NCI-H2196 (cell line): Measurements from ENCODE around the gene ANK3.

ENCODE experiments used
- DNase-seq: peaks from one replicate; lab custom pipeline; 2025; ENCODE audit not compliant: unreplicated experiment; lab: John Stamatoyannopoulos, UW

Gene ANK3

GRCh38 chr10:60414111-60414510 lies 24.4 kb upstream of the ANK3 start:
- no peak for DNase-seq

GRCh38 chr10:60413306-60414012 lies 23.8 kb upstream of the ANK3 start:
- no peak for DNase-seq

- no peak for DNase-seq
These were observed 21.3 kb upstream of the ANK3 start for GRCh38 chr10:60410970-60411369.

GRCh38 chr10:60409202-60409601 lies 19.5 kb upstream of the ANK3 start:
- no peak for DNase-seq

- DNase-seq, result no peak
These were observed 16.5 kb upstream of the ANK3 start for GRCh38 chr10:60406182-60406581.

GRCh38 chr10:60405172-60405571 lies 15.5 kb upstream of the ANK3 start:
- DNase-seq, result no peak

- no peak for DNase-seq
These were observed 13.6 kb upstream of the ANK3 start for GRCh38 chr10:60403168-60403873.

- DNase-seq, result no peak
These were observed 10.7 kb upstream of the ANK3 start for GRCh38 chr10:60400366-60400765.

GRCh38 chr10:60399328-60399727 lies 9.7 kb upstream of the ANK3 start:
- peak; percentile 8 for DNase-seq

- no peak for DNase-seq
These were observed 8.1 kb upstream of the ANK3 start for GRCh38 chr10:60397792-60398191.

GRCh38 chr10:60396766-60397165 lies 7.1 kb upstream of the ANK3 start:
- no peak for DNase-seq

GRCh38 chr10:60395711-60396110 lies 6.0 kb upstream of the ANK3 start:
- DNase-seq, result no peak

GRCh38 chr10:60394446-60394845 lies 4.8 kb upstream of the ANK3 start:
- no peak for DNase-seq

- no peak for DNase-seq
These were observed 550 bp upstream of the ANK3 start for GRCh38 chr10:60390224-60390626.

GRCh38 chr10:60388709-60389301 lies 870 bp downstream of the ANK3 start:
- no peak for DNase-seq

- DNase-seq, result no peak
These were observed 1.5 kb downstream of the ANK3 start for GRCh38 chr10:60388116-60388625.

- no peak for DNase-seq
These were observed 2.1 kb downstream of the ANK3 start for GRCh38 chr10:60387531-60387930.

- DNase-seq, result no peak
These were observed 4.3 kb downstream of the ANK3 start for GRCh38 chr10:60385399-60385738.

GRCh38 chr10:60384708-60385398 lies 4.8 kb downstream of the ANK3 start:
- DNase-seq, result no peak

- DNase-seq, result no peak
These were observed 5.7 kb downstream of the ANK3 start for GRCh38 chr10:60384011-60384410.

GRCh38 chr10:60382946-60383681 lies 6.6 kb downstream of the ANK3 start:
- DNase-seq, result no peak
